Activated naive CD4-positive, alpha-beta T cell treated with anti-CD3 and anti-CD28 coated beads, Interleukin-2, amount 10 ng/mL, durations not matched to agents 7 days and 5 days (primary cell): ENCODE measurements around the gene QRFP.

Source experiments
- CTCF ChIA-PET: fragments of 350-600 bp; sonication (Branson Sonifier 250); formaldehyde crosslinking; loops from one replicate; lab custom pipeline; 2021; ENCODE audit warnings: antibody characterized with exemption; lab: Charles Lee
- DNase-seq: peaks from one replicate; pipeline ENCODE4 v3.0.0-alpha.2; 2020
- H3K27ac Mint-ChIP-seq: one replicate; pipeline ENCODE4 v1.8.0; 2021; ENCODE audit warnings: mild to moderate bottlenecking, moderate library complexity, mixed read lengths
- H3K27me3 Mint-ChIP-seq: one replicate; pipeline ENCODE4 v1.8.0; 2021; ENCODE audit warnings: mild to moderate bottlenecking, mixed read lengths
- H3K36me3 Mint-ChIP-seq: one replicate; pipeline ENCODE4 v1.8.0; 2021; ENCODE audit warnings: mixed read lengths
- H3K4me1 Mint-ChIP-seq: one replicate; pipeline ENCODE4 v1.8.0; 2021; ENCODE audit warnings: mixed read lengths
- H3K4me3 Mint-ChIP-seq: one replicate; pipeline ENCODE4 v1.8.0; 2021; ENCODE audit warnings: mild to moderate bottlenecking, moderate library complexity, mixed read lengths
- H3K9me3 Mint-ChIP-seq: one replicate; pipeline ENCODE4 v1.8.0; 2021; ENCODE audit warnings: mixed read lengths

The QRFP gene, protein sequence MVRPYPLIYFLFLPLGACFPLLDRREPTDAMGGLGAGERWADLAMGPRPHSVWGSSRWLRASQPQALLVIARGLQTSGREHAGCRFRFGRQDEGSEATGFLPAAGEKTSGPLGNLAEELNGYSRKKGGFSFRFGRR

DNA sequence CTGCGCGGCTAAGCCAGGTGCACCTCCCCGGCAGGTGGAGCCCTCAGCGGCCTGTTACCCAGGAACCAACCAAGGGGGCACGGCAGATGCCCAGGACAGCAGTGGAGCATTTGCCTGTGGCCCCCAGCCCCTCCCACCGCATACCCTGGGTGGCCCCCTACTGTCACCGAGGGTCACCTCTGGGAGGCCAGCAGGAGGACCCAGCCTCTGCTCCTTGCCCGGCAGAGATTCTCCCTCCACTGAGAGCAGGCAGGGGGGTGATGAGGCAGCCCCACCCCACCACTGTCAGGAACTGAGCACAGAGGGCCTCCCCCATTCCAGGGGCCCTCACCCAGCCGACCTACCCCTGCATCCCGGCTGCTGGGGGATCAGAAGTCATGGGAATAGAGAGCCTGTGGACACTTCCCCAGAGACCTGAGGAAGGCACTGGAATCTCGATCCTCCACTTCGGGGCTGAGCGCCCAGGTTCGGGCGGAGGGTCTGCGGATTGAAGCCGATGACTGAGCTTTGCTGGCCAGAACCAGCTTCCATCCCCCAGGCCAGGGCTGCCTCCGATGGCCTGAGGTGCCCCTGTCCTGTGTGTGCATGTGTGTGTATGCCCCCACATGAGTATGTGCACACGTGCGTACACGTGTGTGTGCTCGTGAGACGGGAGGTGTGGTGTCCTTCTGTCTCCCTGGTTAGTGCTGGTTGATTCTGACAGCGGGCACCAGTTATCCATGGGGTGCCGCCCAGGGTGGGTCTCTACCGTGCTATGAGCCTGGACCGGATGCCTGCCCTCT is at the start of gene QRFP:
Gene QRFP, minus strand, starts transcription at position 580 of the 782 bp plus-strand sequence. CDS start 2,974 bp downstream, outside the sequence.
- DNase-seq, result no peak
- H3K27me3 Mint-ChIP-seq, result peaks cover 6% of the 10 kb centered on the region
- H3K9me3 Mint-ChIP-seq, result no peaks in the 10 kb centered on the region
- H3K27ac Mint-ChIP-seq, result no peak within 1 kb of the TSS
- CTCF ChIA-PET, result no interaction called here
- no peaks in the 10 kb centered on the region for H3K4me1 Mint-ChIP-seq
- no peak within 1 kb of the TSS for H3K4me3 Mint-ChIP-seq
- no peaks in the 10 kb centered on the region for H3K36me3 Mint-ChIP-seq

DNA sequence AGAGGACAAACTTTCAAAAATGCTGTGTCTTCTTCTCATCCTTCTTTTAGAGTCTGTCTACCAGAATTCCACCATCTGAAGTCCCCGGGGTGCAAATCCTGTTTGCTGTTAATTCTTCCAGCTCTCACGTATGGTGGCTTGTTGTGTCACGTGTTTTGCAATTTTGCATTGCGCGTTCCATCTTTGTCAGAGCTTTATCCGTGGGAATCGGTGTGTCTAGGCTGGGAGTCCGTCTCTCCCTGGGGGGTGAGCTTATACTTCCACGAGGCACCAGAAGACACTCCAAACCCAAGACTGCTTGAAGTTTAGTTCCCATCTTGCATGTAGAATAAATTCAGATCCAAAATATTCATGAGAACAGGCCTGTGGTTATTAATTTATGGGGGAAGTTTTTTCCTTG is 48.6 kb upstream of the QRFP start:
- Mint-ChIP-seq H3K36me3 (no peaks in the 10 kb centered on the region), H3K9me3 (no peaks in the 10 kb centered on the region), H3K4me3 (no peak overlapping the region), H3K4me1 (peaks cover 8% of the 10 kb centered on the region), H3K27me3 (peaks cover 72% of the 10 kb centered on the region), H3K27ac (no peak overlapping the region)
- DNase-seq, result no peak
- CTCF ChIA-PET, result interaction anchor here (1.1 to 1.4 kb wide), 2 partner anchors 12 to 79 kb away, joined by 3 read pairs; no protein-coding TSS in a partner anchor

DNA sequence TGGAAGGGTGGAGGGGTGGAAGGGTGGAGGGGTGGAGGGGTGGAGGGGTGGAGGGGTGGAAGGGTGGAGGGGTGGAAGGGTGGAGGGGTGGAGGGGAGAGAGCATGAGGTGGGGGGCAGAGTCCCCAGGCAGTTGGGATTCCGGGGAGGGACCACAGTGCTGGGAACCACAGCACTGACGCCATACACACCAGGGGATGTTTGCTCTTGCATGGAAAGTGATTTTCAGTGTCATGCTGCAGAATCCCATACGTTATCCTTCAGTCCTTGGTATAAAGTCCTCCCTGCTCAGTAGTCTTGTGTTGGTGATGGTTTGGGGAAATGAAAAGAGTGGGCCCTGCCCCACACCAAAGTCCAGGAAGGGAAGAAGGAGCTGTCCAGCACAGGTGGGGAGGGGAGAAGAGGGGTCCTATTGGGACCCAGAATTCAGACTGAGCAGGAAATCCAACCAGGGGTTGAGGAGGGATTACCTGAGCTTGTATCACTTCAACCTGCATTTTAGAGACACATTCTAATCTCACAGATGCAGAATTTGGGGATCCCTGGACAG is 48.0 kb upstream of the QRFP start:
- Mint-ChIP-seq H3K9me3 (no peaks in the 10 kb centered on the region), H3K36me3 (no peaks in the 10 kb centered on the region), H3K4me3 (no peak overlapping the region), H3K27me3 (peaks cover 76% of the 10 kb centered on the region), H3K27ac (no peak overlapping the region), H3K4me1 (peaks cover 8% of the 10 kb centered on the region)
- DNase-seq, result no peak
- CTCF ChIA-PET, result interaction anchor here (1.1 kb wide), 1 partner anchor 78 kb away, joined by 3 read pairs; no protein-coding TSS in a partner anchor

DNA sequence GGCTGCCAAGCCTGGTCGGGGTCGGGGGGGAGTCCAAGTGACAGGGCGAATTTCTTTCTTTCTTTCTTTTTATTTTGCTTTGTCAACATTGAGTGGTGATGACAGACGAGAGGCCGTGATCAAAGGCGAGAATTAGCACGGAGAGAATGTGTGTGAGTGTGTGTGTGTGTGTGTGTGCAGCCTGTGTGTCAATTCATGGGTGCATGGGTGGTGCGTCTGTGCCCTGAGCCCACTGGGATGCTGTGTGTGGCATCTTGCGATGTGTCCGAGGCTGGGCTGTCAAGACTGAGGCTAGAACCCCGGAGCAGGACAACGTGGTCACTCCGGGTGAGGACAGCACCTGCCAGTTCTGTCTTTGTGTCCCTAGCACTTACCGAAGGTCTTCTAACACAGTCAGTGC is 47.2 kb upstream of the QRFP start:
- H3K4me1 Mint-ChIP-seq, result peaks cover 9% of the 10 kb centered on the region
- H3K36me3 Mint-ChIP-seq, result no peaks in the 10 kb centered on the region
- no peaks in the 10 kb centered on the region for H3K9me3 Mint-ChIP-seq
- CTCF ChIA-PET, result interaction anchor here (0.7 to 1.3 kb wide), 2 partner anchors 8 to 236 kb away, joined by 4 read pairs; no protein-coding TSS in a partner anchor
- peaks cover 73% of the 10 kb centered on the region for H3K27me3 Mint-ChIP-seq
- no peak overlapping the region for H3K27ac Mint-ChIP-seq
- H3K4me3 Mint-ChIP-seq, result no peak overlapping the region
- no peak for DNase-seq

DNA sequence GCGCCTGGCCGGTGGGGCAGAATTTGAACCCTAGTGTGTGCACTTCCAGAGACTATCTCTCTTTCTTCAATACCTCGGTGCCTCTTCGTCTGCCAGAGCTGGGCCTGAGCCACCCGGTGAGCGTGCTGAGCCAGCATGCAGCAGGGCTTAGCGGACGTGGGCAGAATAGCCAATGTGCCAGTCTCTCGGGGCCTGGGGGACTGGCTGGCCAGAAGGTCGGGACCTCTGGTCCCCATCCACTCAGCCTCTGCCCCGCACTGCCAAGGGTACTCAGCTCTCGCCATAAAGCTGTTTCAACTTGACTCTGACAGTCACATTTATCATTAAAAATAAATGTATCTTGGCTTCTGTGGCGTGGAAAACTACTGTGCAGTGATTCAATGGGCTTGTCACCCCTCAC is 46.6 kb upstream of the QRFP start:
- H3K4me3 Mint-ChIP-seq, result no peak overlapping the region
- no peaks in the 10 kb centered on the region for H3K9me3 Mint-ChIP-seq
- H3K36me3 Mint-ChIP-seq, result no peaks in the 10 kb centered on the region
- H3K27ac Mint-ChIP-seq, result no peak overlapping the region
- CTCF ChIA-PET, result interaction anchor here (0.7 to 1.3 kb wide), 4 partner anchors 9 to 235 kb away, joined by 4 to 6 read pairs (median 4); no protein-coding TSS in a partner anchor
- no peak for DNase-seq
- peaks cover 10% of the 10 kb centered on the region for H3K4me1 Mint-ChIP-seq
- H3K27me3 Mint-ChIP-seq, result peaks cover 72% of the 10 kb centered on the region

DNA sequence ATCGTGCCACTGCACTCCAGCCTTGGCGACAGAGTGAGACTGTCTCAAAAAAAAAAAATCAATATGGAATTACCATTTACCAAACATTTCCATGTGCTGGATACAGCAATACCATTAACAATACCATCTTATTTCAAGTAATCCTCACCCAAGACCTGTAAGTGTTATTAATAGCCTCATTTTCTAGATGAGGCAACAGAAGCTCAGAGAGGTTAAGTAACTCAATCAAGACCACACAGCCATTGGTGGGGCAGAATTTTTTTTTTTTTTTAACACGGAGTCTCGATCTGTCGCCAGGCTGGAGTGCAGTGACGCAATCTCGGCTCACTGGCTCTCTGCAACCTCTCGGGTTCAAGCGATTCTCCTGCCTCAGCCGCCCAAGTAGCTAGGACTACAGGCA is 46.1 kb upstream of the QRFP start:
- no peak overlapping the region for H3K4me3 Mint-ChIP-seq
- no peaks in the 10 kb centered on the region for H3K36me3 Mint-ChIP-seq
- H3K27me3 Mint-ChIP-seq, result peaks cover 71% of the 10 kb centered on the region

DNA sequence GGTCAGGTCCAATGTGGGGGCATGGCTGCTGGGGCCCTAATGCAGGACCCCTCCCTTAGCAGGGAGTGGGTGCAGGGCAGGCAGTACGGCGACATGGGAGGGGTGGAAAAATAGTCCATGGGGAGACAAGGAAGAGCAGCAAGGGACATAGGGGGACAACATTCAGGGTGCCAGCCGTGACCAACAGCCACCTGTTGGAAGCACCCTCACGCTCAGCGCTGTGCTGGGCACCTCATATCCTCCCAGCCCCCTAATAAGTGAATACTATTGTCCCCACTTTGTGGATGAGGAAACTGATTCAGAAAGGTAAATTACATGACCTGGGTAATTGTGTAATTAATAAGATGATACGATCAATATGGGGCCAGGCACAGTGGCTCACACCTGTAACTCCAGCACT is 45.5 kb upstream of the QRFP start:
- Mint-ChIP-seq H3K27ac (no peak overlapping the region), H3K36me3 (no peaks in the 10 kb centered on the region), H3K4me3 (no peak overlapping the region), H3K27me3 (peaks cover 71% of the 10 kb centered on the region), H3K9me3 (no peaks in the 10 kb centered on the region), H3K4me1 (peaks cover 10% of the 10 kb centered on the region)
- CTCF ChIA-PET, result interaction anchor here (0.6 to 1.3 kb wide), 4 partner anchors 23 to 240 kb away, joined by 3 to 4 read pairs (median 4); no protein-coding TSS in a partner anchor
- no peak for DNase-seq

More for the DNA sequence above, 46.1 kb upstream of the QRFP start:
- CTCF ChIA-PET, result interaction anchor here (0.6 to 1.3 kb wide), 5 partner anchors 23 to 241 kb away, joined by 3 to 6 read pairs (median 4); no protein-coding TSS in a partner anchor
- Mint-ChIP-seq H3K27ac (no peak overlapping the region), H3K9me3 (no peaks in the 10 kb centered on the region), H3K4me1 (peaks cover 10% of the 10 kb centered on the region)
- no peak for DNase-seq

DNA sequence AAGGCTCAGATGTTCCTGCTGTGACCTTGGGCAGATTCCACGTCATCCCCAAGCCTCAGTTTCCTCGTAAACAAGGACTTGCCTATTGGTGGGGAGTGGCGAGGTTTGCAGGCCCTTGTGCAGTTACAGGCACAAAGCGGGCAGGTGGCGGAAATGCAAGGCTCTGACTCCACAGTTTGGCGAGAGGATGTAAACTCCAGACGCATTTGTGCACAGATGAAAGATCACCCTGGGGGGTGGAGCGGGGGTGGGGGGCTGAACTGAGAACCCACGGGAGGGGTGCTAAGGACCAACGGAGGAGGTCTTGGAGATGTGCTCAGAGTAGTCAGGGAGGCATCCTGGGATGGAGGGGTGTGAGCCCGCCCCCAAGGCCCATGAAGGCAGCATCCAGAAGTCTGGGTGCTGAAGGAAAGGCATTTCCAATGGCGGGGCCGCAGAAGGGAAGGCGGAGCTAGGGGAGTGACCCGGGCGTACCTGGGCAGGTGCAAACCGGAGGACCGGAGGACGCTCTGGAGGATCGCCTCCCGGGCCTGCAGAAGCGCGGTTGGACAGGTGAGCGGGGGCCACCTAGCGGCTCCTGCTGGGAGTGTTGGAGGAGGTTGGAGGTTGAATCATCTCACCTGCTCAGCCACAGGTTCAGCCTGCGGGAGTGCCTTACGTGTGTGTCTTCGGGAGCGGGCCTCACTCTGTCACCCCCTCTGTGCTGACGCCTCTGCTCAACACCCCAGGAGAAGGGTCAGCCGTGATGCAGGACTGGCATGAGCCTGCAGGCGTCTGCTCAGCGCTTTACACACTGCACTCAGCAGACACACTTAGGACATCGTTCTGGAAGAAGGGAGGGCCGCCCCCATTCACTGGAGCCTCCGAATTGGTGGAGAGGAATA is 44.3 kb upstream of the QRFP start:
- Mint-ChIP-seq H3K4me3 (no peak overlapping the region), H3K36me3 (no peaks in the 10 kb centered on the region)

DNA sequence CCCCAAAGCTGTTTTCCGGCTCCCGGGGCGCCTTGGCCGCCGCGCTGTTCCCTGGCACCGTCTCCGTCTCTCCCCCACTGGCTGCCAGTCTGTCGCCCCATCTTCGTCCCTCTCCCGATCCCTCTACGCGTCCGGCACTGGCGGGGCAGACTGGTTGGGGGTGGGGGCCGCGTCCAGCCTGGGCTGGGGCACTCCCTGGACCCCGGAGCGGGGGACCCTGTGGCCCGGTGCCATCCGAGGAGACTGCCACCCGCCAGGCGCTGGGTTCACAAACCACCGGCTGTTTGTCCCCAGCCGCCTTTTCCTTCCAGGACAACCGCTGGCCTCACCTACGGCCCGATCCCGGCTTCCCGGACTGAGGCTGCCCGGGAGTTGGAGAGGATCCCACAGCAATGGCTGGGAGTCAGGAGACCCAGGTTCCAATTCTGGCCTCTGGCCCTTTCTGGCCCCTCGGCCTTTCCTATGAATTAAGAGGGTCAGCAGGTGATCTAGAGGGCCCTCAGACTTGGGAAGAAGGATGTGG is 43.5 kb upstream of the QRFP start:
- CTCF ChIA-PET, result interaction anchor here (1.0 to 1.2 kb wide), 2 partner anchors 70 to 73 kb away, joined by 4 to 5 read pairs; no protein-coding TSS in a partner anchor
- H3K27ac Mint-ChIP-seq, result no peak overlapping the region
- no peaks in the 10 kb centered on the region for H3K9me3 Mint-ChIP-seq
- H3K4me3 Mint-ChIP-seq, result no peak overlapping the region
- DNase-seq, result no peak
- no peaks in the 10 kb centered on the region for H3K36me3 Mint-ChIP-seq
- peaks cover 10% of the 10 kb centered on the region for H3K4me1 Mint-ChIP-seq
- H3K27me3 Mint-ChIP-seq, result peaks cover 83% of the 10 kb centered on the region

More for the DNA sequence above, 44.3 kb upstream of the QRFP start:
- H3K27me3 Mint-ChIP-seq, result peaks cover 80% of the 10 kb centered on the region
- H3K4me1 Mint-ChIP-seq, result peaks cover 10% of the 10 kb centered on the region
- H3K27ac Mint-ChIP-seq, result no peak overlapping the region
- CTCF ChIA-PET, result no interaction called here
- DNase-seq, result peak; percentile 85
- H3K9me3 Mint-ChIP-seq, result no peaks in the 10 kb centered on the region

DNA sequence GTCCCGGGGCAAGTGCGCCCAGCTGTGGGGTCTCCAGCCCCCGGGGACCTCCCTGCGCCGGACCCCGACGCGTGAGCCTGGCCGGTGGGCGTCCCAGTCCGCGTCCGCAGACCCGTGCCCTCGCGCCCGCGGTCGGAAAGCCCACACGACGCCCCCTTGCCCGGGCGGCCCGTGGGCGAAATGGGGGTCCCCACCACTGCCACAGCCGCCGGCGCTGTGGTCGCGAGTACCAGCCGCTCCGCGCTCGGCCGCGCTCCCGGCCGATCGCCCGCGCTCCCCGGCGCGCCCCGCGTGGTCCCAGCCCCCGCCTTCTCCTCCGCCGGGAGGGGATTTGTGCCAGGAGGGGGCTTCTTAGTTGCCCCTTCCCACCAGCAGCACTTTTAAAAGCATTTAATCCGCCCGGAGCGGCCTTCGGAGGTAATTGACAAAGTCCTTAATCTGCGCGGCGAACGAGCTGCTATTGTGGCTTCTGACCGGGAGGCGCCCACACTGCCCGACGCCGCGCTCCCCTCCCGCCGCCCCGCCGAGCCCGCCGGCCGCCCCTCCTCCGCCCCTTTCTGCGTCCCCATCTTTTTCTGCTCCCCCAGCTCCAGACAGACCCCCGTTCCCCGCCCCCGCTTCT is 42.9 kb upstream of the QRFP start:
- DNase-seq, result no peak
- peaks cover 88% of the 10 kb centered on the region for H3K27me3 Mint-ChIP-seq
- CTCF ChIA-PET, result interaction anchor here (1.0 to 1.2 kb wide), 2 partner anchors 70 to 72 kb away, joined by 4 to 5 read pairs; no protein-coding TSS in a partner anchor
- H3K4me1 Mint-ChIP-seq, result peaks cover 10% of the 10 kb centered on the region
- H3K9me3 Mint-ChIP-seq, result no peaks in the 10 kb centered on the region
- no peak overlapping the region for H3K27ac Mint-ChIP-seq
- H3K4me3 Mint-ChIP-seq, result peak overlapping the region; percentile 41
- no peaks in the 10 kb centered on the region for H3K36me3 Mint-ChIP-seq

DNA sequence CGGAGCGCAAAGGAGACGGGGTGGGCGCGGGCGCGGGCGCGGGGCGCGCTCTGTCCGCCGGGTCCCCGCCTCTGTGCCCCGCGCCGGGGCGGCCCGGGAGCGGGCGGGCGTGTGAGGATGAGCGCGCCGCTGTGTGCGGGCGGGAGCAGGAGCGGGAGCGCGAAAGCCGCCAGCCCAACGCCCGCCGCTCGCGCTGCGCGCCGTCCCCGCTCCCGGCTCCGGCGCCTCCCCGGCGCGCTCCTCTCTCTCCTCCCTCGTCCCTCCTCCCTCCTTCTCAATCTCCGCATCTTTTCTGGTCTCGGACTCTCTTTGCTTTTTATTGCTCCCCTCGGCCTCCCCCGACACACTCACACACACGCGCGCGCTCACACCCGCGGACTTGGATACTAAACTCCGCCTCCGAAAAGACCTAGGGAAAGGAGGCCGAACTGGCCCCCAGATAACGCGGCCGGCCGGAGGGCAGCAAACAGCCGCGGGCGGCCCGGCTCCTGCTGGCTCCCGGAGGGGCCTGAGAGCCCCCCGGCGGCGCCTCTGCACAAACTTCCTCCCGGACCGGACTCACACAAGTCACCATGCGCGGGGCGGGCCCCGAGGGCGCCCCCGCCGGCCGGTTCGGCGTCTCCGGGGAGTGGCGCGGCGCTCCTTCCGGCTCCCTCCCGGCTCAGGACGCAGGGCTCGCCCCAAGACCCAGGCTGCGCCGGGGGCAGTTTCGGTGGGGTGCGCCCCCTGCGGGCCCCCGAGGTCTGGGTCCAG is 42.2 kb upstream of the QRFP start, which contains the start of gene FIBCD1:
Gene FIBCD1, minus strand, starts transcription at position 596 of the 753 bp plus-strand sequence. CDS start 640 bp downstream, outside the sequence.
- Mint-ChIP-seq H3K27ac (no peak within 1 kb of the TSS), H3K4me3 (peak within 1 kb of the TSS; percentile 60), H3K36me3 (no peaks in the 10 kb centered on the region), H3K9me3 (no peaks in the 10 kb centered on the region), H3K4me1 (peaks cover 10% of the 10 kb centered on the region), H3K27me3 (peaks cover 93% of the 10 kb centered on the region)
- DNase-seq, result peak; percentile 40
- CTCF ChIA-PET, result interaction anchor here (1.0 to 1.2 kb wide), 2 partner anchors 69 to 72 kb away, joined by 4 to 5 read pairs; no protein-coding TSS in a partner anchor

DNA sequence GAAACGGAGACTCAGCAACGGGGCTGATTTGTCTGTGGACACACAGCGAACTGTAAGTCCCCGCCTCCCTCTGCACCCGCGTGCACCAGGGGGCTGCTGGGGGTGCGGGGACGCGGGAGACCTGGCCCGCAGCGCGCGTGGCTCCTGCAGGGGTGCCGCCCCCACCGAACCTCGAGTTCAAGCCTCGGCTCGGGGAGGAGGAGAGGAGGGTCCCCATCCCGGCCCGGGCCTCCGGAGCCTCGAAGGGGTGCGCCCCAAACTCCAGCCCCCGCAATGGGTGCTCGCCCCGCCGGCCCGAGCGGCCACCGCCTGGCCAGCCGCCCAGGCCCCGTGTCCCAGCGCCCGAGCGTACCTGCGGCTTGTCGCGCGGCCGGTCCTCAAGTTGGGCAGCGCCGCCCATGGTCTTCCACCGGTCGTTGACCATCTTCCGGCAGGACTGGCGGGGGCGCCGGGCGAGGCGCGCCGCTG is 41.6 kb upstream of the QRFP start:
- DNase-seq, result no peak
- CTCF ChIA-PET, result no interaction called here
- Mint-ChIP-seq H3K27ac (no peak overlapping the region), H3K4me3 (no peak overlapping the region), H3K4me1 (peaks cover 10% of the 10 kb centered on the region), H3K27me3 (peaks cover 93% of the 10 kb centered on the region), H3K36me3 (no peaks in the 10 kb centered on the region), H3K9me3 (no peaks in the 10 kb centered on the region)
